NCI-H1048 (cell line): ENCODE data around the gene PGP.

Source experiments
- DNase-seq: peaks from one replicate; lab custom pipeline; 2025; lab: John Stamatoyannopoulos, UW

PGP gene

DNA sequence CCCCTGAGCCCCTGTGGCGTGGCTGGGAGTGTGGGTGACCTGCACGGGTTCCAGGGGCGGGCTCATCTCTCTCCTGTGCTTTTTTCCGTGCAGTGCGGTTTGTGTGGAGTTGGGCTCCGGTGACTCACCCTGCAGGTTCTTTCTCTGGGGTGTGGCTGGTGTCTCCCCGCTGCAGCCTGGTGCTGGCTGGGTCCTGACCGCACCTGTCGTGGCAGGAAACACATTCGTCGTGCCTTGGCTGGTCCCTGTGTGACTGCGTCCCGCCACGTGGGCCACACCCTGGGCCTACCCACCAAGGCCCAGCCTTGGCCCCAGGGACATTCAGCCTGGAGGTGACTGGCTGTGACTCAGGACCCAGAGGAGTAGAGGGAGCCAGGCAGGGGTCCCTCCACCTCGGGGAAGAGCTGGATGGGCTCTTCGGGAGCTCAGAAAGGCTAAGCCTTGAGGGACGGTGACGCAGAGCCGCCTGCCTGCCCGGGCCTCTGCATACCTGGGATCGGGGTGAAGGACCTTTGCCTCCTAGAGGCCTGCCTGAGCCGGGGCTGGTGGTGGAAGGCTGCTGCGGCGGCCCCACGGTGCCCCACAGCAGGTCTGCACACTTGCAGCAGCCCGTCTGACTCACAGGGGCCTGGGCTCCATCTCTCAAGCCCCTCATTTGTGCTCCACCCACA is 51.3 kb downstream of the PGP start:
- DNase-seq, result no peak

DNA sequence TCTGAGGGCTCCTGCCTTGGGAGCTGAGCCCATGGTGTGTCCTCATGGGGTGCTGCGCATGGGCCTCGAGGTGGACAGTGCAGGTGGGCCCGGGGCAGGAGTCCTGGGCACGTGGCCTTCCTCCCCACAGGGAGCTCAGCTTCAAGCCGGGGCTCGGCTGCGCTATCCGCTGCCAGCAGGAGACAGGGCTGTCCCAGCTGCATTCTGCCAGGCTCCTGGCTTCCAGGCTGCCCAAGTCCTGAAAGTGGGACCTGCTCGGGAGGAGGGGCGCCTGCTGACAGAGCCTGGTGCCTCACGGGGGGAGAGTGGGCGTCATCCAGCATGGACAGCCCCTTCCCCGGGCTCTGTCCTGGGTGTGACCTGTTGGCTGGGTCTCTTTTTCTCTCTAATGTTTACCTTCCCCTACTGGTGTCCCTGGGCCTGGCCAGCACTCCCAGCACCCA is 51.9 kb downstream of the PGP start:
- no peak for DNase-seq

DNA sequence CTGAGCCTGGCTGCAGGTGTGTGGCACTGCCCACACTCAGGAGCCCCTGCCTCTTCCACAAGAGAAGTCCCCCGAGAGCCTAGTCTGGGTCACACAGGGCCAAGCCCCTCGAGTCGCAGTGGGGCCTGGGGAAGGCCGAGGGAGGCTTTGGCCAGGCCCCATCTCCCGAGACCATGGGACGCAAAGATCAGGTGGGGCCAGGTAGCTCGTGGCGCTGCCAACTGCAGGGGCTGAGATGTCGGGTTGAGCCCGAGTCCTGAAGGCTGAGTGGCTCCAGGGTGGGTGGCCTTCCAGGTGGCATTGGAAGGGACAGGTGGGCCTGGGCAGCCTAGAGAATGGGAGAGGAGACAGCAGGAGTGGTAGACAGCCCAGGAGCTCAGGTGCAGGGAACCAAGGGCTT is 52.7 kb downstream of the PGP start:
- DNase-seq, result no peak
